GM18861 (cell line): ENCODE results near the gene ZC3HAV1L.
"Not testable (repeated sequence)": the region's sequence is repeated elsewhere in the genome, so short reads cannot be mapped to it uniquely, and the experiment has no call there.

Experiments
- ATAC-seq: cut with Tn5 transposase; IDR thresholded peaks from one replicate; pipeline ENCODE4 v1.9.1; 2021; ENCODE audit not compliant: unreplicated experiment

Gene ZC3HAV1L

GRCh38 chr7:139035586-139036353, at the start of gene ZC3HAV1L:
Gene ZC3HAV1L (minus strand): TSS chr7:139036042. CDS start chr7:139036017, 25 bp downstream.
- peak; percentile 87 for ATAC-seq

GRCh38 chr7:139084709-139085108, 48.9 kb upstream of the ZC3HAV1L start:
- no peak for ATAC-seq

GRCh38 chr7:139081584-139081983, 45.7 kb upstream of the ZC3HAV1L start:
- ATAC-seq: no peak

- ATAC-seq: no peak
Observed at GRCh38 chr7:139080905-139081304, 45.1 kb upstream of the ZC3HAV1L start.

GRCh38 chr7:139079861-139080260, 44.0 kb upstream of the ZC3HAV1L start:
- ATAC-seq: no peak

GRCh38 chr7:139078911-139079310, 43.1 kb upstream of the ZC3HAV1L start:
- ATAC-seq: no peak

- ATAC-seq: no peak
Observed at GRCh38 chr7:139078399-139078798, 42.6 kb upstream of the ZC3HAV1L start.

- not testable (repeated sequence) for ATAC-seq
Observed at GRCh38 chr7:139077706-139078105, 41.9 kb upstream of the ZC3HAV1L start.

- ATAC-seq: no peak
Observed at GRCh38 chr7:139075871-139076686, 40.2 kb upstream of the ZC3HAV1L start.

- peak; percentile 87 for ATAC-seq
Observed at GRCh38 chr7:139075031-139075652, 39.3 kb upstream of the ZC3HAV1L start.

GRCh38 chr7:139072796-139073195, 37.0 kb upstream of the ZC3HAV1L start:
- ATAC-seq: no peak

- ATAC-seq: no peak
Observed at GRCh38 chr7:139071680-139072079, 35.8 kb upstream of the ZC3HAV1L start.

- ATAC-seq: no peak
Observed at GRCh38 chr7:139068544-139069399, 32.9 kb upstream of the ZC3HAV1L start.

- no peak for ATAC-seq
Observed at GRCh38 chr7:139066315-139066714, 30.5 kb upstream of the ZC3HAV1L start.

- no peak for ATAC-seq
Observed at GRCh38 chr7:139065323-139065722, 29.5 kb upstream of the ZC3HAV1L start.

- no peak for ATAC-seq
Observed at GRCh38 chr7:139061416-139061815, 25.6 kb upstream of the ZC3HAV1L start.

- ATAC-seq: no peak
Observed at GRCh38 chr7:139060695-139061237, 24.9 kb upstream of the ZC3HAV1L start.

- ATAC-seq: no peak
Observed at GRCh38 chr7:139059905-139060304, 24.1 kb upstream of the ZC3HAV1L start.

GRCh38 chr7:139058943-139059342, 23.1 kb upstream of the ZC3HAV1L start:
- ATAC-seq: no peak

GRCh38 chr7:139055674-139056073, 19.8 kb upstream of the ZC3HAV1L start:
- no peak for ATAC-seq
